OCI-LY3 (cell line): ENCODE results near the gene SEPTIN2.
"Not testable (repeated sequence)": the region's sequence is repeated elsewhere in the genome, so short reads cannot be mapped to it uniquely, and the experiment has no call there.

Experiments
- H2AFZ ChIP-seq: fragments of 200-600, 300-600 bp; shearing (Covaris generic); 2 replicates; pipeline ENCODE4 v1.6.0; 2014; ENCODE audit warnings: antibody characterized with exemption, low read depth, low read length
- H3K27ac ChIP-seq: fragments of 200-600, 300-600 bp; sonication (generic); 2 replicates; pipeline ENCODE4 v1.5.1; 2014; ENCODE audit warnings: mild to moderate bottlenecking, low read length, moderate library complexity, mixed read lengths
- H3K27me3 ChIP-seq: fragments of 200-600, 300-600 bp; sonication (generic); 2 replicates; pipeline ENCODE4 v1.6.1; 2014; ENCODE audit warnings: low read depth, low read length, mixed read lengths
- H3K36me3 ChIP-seq: fragments of 200-600, 300-600 bp; sonication (generic); replicated peaks from 2 replicates; pipeline ENCODE3; 2014; ENCODE audit warnings: low read depth, low read length, mixed read lengths
- H3K4me1 ChIP-seq: fragments of 300-600, 200-600 bp; sonication (generic); 2 replicates; pipeline ENCODE4 v1.6.1; 2014; ENCODE audit warnings: low read length, mixed read lengths
- H3K4me2 ChIP-seq: fragments of 200-600, 300-600 bp; sonication (generic); 2 replicates; pipeline ENCODE4 v1.6.1; 2014; ENCODE audit warnings: low read length, mixed read lengths
- H3K4me3 ChIP-seq: fragments of 300-600, 200-600 bp; sonication (generic); 2 replicates; pipeline ENCODE4 v1.5.1; 2014; ENCODE audit warnings: antibody characterized with exemption, mild to moderate bottlenecking, low read length, moderate library complexity
- H3K79me2 ChIP-seq: fragments of 300-600, 200-600 bp; shearing (Covaris generic); 2 replicates; pipeline ENCODE4 v1.6.1; 2014; ENCODE audit warnings: mild to moderate bottlenecking, low read length, mixed read lengths
- H3K9ac ChIP-seq: fragments of 300-600, 200-600 bp; shearing (Covaris generic); 2 replicates; pipeline ENCODE4 v1.6.0; 2014; ENCODE audit warnings: mild to moderate bottlenecking, low read length, moderate library complexity
- H3K9me3 ChIP-seq: fragments of 200-600, 300-600 bp; shearing (Covaris generic); 2 replicates; pipeline ENCODE4 v1.6.1; 2014; ENCODE audit warnings: low read length, mixed read lengths; ENCODE audit not compliant: insufficient read depth
- H4K20me1 ChIP-seq: fragments of 200-600, 300-600 bp; sonication (generic); 2 replicates; pipeline ENCODE4 v1.6.1; 2016; ENCODE audit warnings: low read length, mixed read lengths; ENCODE audit not compliant: insufficient read depth
- CTCF ChIP-seq: fragments of 200-600, 300-600 bp; sonication (generic); IDR thresholded peaks from 2 replicates; pipeline ENCODE4 v1.5.1; 2014; ENCODE audit warnings: antibody characterized with exemption, low read length, low read depth
- EZH2phosphoT487 ChIP-seq: fragments of 200-600 bp; shearing (Covaris generic); IDR thresholded peaks from 2 replicates; pipeline ENCODE4 v1.6.1; 2018; ENCODE audit warnings: antibody characterized with exemption, mixed run types, low read depth

SEPTIN2 gene

GRCh38 chr2:241386519-241386918 is 70.8 kb downstream of the SEPTIN2 start:
- H3K4me1 ChIP-seq, result no peaks in the 10 kb centered on the region
- no peaks in the 10 kb centered on the region for H3K9me3 ChIP-seq
- no peak overlapping the region for H3K9ac ChIP-seq
- peaks cover 18% of the 10 kb centered on the region for H3K36me3 ChIP-seq
- peaks cover 9% of the 10 kb centered on the region; the same call in 1 of the 2 replicates for H4K20me1 ChIP-seq
- no peak overlapping the region for H3K4me3 ChIP-seq
- peaks cover 11% of the 10 kb centered on the region for H3K79me2 ChIP-seq
- no peak overlapping the region for H2AFZ ChIP-seq
- no peak overlapping the region for H3K4me2 ChIP-seq
- H3K27me3 ChIP-seq, result no peaks in the 10 kb centered on the region
- H3K27ac ChIP-seq, result no peak overlapping the region
- TF ChIP-seq EZH2phosphoT487, result no peak
- TF ChIP-seq CTCF, result no peak

- H3K27ac ChIP-seq, result no peak overlapping the region
- no peak for TF ChIP-seq CTCF
- TF ChIP-seq EZH2phosphoT487, result no peak
- H3K9ac ChIP-seq, result no peak overlapping the region
- no peak overlapping the region for H3K4me3 ChIP-seq
- H4K20me1 ChIP-seq, result 0 out of 2 replicates have a peak, but pooled peaks cover 7% of the 10 kb centered on the region
- H3K4me2 ChIP-seq, result no peak overlapping the region
- peaks cover 11% of the 10 kb centered on the region for H3K36me3 ChIP-seq
- no peaks in the 10 kb centered on the region for H3K9me3 ChIP-seq
- H3K27me3 ChIP-seq, result no peaks in the 10 kb centered on the region
- peaks cover 6% of the 10 kb centered on the region for H3K79me2 ChIP-seq
- H3K4me1 ChIP-seq, result peaks cover 27% of the 10 kb centered on the region
- no peak overlapping the region for H2AFZ ChIP-seq
Measured at GRCh38 chr2:241389697-241390096, 74.0 kb downstream of the SEPTIN2 start.

- Histone ChIP-seq H4K20me1 (0 out of 2 replicates have a peak, but pooled peaks cover 7% of the 10 kb centered on the region), H3K36me3 (peaks cover 17% of the 10 kb centered on the region), H3K4me2 (no peak overlapping the region), H3K4me1 (peaks cover 27% of the 10 kb centered on the region), H2AFZ (no peak overlapping the region), H3K9ac (no peak overlapping the region), H3K9me3 (no peaks in the 10 kb centered on the region), H3K27me3 (no peaks in the 10 kb centered on the region), H3K79me2 (peaks cover 12% of the 10 kb centered on the region), H3K27ac (no peak overlapping the region), H3K4me3 (no peak overlapping the region)
- TF ChIP-seq EZH2phosphoT487, result no peak
Measured at GRCh38 chr2:241390301-241391206, 74.8 kb downstream of the SEPTIN2 start.

GRCh38 chr2:241391892-241392665 is 76.4 kb downstream of the SEPTIN2 start:
- Histone ChIP-seq H3K9ac (no peak overlapping the region), H3K9me3 (no peaks in the 10 kb centered on the region), H2AFZ (no peak overlapping the region), H3K4me1 (peaks cover 27% of the 10 kb centered on the region), H3K4me3 (no peak overlapping the region), H4K20me1 (0 out of 2 replicates have a peak, but pooled peaks cover 7% of the 10 kb centered on the region), H3K27me3 (no peaks in the 10 kb centered on the region), H3K79me2 (peaks cover 12% of the 10 kb centered on the region), H3K36me3 (peaks cover 14% of the 10 kb centered on the region), H3K27ac (no peak overlapping the region), H3K4me2 (peak overlapping the region; percentile 65; the same call in 1 of the 2 replicates)
- peak; percentile 57 for TF ChIP-seq CTCF
- no peak for TF ChIP-seq EZH2phosphoT487

GRCh38 chr2:241392753-241393152 is 77.0 kb downstream of the SEPTIN2 start:
- H3K4me2 ChIP-seq, result peak overlapping the region; percentile 65
- not testable (repeated sequence) for H4K20me1 ChIP-seq, H3K9me3 ChIP-seq, H3K9ac ChIP-seq, H2AFZ ChIP-seq, H3K4me3 ChIP-seq, H3K27me3 ChIP-seq
- H3K4me1 ChIP-seq, result peaks cover 27% of the 10 kb centered on the region
- H3K79me2 ChIP-seq, result peaks cover 12% of the 10 kb centered on the region
- H3K36me3 ChIP-seq, result peaks cover 12% of the 10 kb centered on the region
- peak overlapping the region; percentile 58; the same call in 1 of the 2 replicates for H3K27ac ChIP-seq
